Measurements from ENCODE around the gene GAL. TPM values are rescaled to one million over a fixed set of nuclear protein-coding genes. Genes with fewer than 3 reads are reported as not detected.

Gene GAL
- total RNA-seq, 1 experiment from 2014 or later = 0.29 TPM

DNA sequence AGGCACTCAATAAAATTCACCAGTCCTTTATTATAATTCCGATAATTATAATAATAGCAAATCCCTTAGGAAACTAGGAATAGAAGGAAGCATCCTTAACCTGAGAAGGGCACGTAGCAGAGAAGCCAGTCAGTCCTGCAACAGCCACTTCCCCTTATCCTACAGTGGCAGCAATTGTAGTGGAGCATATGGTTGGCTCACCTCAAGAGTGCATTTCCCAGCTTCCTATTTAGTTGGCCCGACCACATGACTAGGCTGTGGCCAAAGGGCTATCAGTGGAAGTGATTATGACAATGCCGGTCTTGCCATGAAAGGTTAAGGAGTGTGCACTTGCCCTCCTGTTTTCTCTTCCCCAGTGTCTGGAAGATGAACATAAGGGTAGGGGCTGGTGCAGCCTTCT, 39.9 kb downstream of the GAL start:
- DNase-seq (ENCODE audit: low read depth, low spot score) = no peak
- in situ Hi-C loops (cut with HindIII; ENCODE audit: low pct_unique_long_range_greater_than_20kb, low sequenced_read_pairs) = no loop called here

DNA sequence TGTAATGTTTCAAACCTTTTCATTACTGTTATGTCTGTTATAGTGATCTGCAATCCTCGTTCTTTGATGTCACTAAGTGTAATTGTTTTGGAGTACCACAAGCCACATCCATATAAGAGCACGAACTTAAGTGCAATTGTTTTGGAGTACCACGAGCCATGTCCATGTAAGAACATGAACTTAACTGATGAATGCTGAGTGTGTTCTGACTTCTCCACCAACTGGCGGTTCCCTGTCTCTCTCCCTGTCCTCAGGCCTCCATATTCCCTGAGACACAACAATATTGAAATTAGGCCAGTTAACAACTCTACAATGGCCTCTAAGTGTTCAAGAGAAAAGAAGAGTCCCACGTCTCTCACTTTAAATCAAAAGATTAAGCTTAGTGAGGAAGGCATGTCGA, 43.4 kb downstream of the GAL start:
- DNase-seq (ENCODE audit: low read depth, low spot score) = peak; percentile 65
- in situ Hi-C loops (cut with HindIII; ENCODE audit: low pct_unique_long_range_greater_than_20kb, low sequenced_read_pairs) = no loop called here

DNA sequence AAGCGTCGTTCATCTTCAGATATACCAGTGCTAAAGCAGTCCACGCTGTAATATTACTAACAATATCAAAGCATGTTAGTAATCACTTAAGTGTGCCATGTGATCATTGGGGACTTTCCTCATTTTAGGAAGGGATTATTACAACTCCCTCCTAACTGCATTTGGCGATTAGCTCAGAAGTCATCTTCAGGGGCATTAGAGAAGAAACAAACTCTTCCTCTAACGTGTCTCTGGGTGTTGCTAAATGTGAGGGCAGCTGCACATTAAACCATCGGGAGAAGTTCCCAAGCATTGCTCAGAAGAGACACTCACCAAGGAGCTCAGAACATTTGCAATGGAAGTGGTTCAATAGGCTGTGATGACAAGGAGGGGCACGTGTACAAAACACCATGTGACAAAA, 49.8 kb downstream of the GAL start:
- no peak for DNase-seq (ENCODE audit: low read depth, low spot score)

DNA sequence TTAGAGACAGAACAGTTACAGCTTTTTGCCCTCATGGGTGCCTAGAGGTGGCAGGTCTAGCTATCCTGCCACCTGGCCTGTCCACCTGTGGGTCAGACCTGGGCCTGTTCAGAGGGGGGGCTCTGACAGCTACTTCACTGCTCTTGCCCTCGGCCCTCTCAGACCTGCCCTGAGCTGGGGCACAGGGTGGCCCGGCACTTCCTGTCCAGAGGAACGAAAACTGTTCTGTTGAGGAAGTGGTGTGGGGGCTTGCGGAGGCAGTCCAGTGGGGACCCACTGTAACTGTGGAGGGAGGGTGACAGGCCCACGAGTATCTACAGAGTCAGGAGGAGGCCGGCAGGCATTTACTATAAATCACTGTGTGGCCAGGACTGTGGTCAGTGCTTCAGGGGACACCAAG, 50.8 kb downstream of the GAL start:
- no peak for DNase-seq (ENCODE audit: low read depth, low spot score)
- in situ Hi-C loops (cut with HindIII; ENCODE audit: low pct_unique_long_range_greater_than_20kb, low sequenced_read_pairs) = no loop called here

More for the DNA sequence above, 49.8 kb downstream of the GAL start:
- in situ Hi-C loops (cut with HindIII; ENCODE audit: low pct_unique_long_range_greater_than_20kb, low sequenced_read_pairs) = no loop called here

DNA sequence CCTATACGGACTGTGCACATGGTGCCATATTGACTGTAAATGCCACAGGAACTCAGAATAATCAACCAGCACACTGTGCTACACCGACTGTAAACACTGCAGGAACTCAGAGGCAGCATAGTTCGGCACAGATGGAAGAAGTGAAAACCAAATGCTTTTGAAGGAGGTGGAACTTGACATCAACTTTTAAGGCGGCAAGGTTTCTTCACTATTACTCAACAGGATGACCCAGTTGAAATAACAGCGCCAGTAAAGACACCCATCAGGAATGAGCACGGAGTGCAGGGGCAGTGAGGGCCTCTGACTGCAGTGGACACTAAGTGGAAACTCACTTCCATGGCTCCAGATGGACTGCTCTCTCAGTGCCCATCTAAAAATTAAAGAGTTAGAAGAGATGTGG, 51.3 kb downstream of the GAL start:
- DNase-seq (ENCODE audit: low read depth, low spot score) = no peak
- in situ Hi-C loops (cut with HindIII; ENCODE audit: low pct_unique_long_range_greater_than_20kb, low sequenced_read_pairs) = no loop called here

Other genes starting within 250 kb of the GAL start
- gene PPP6R3, start 223.8 kb upstream of the GAL start, total RNA-seq (2014; rRNA removed; shearing (Covaris generic)) = 90.0 and 101 TPM in 2 replicates
- gene TESMIN, start 67.0 kb downstream of the GAL start, total RNA-seq (2014; rRNA removed; shearing (Covaris generic)) = 1.1 TPM in 2 replicates
- 1.7 and 1.8 TPM in 2 replicates for gene CPT1A, start 157.4 kb downstream of the GAL start, total RNA-seq (2014; rRNA removed; shearing (Covaris generic))
- gene MRPL21, start 219.3 kb downstream of the GAL start, total RNA-seq (2014; rRNA removed; shearing (Covaris generic)) = 342 and 413 TPM in 2 replicates
- gene IGHMBP2, start 219.3 kb downstream of the GAL start, total RNA-seq (2014; rRNA removed; shearing (Covaris generic)) = 24.8 and 27.6 TPM in 2 replicates

All from SK-MEL-5 (cell line).